WTC11 (cell line): ENCODE data around the gene PHKA2. TPM values are rescaled to one million over a fixed set of nuclear protein-coding genes. Genes with fewer than 3 reads are reported as not detected.

Experiments used
- ATAC-seq: fragments of 200-7000 bp; cut with Tn5 transposase; 2 replicates; pipeline ENCODE4 v1.10.0; 2021; ENCODE audit warnings: mild to moderate bottlenecking, moderate library complexity
- CTCF ChIA-PET: fragments of 300-600 bp; sonication (Branson Sonifier 250); formaldehyde crosslinking; loops from one replicate; lab custom pipeline; 2021; ENCODE audit warnings: antibody characterized with exemption; lab: Charles Lee
- POLR2A ChIA-PET: fragments of 350-600 bp; sonication (Branson Sonifier 250); formaldehyde crosslinking; loops from one replicate; lab custom pipeline; 2021; ENCODE audit warnings: antibody characterized with exemption; lab: Charles Lee
- DNase-seq: peaks from one replicate; pipeline ENCODE4 v3.0.0; 2021; ENCODE audit warnings: low spot score
- H3K27ac Mint-ChIP-seq: 2 replicates; pipeline ENCODE4 v1.8.0; 2021; ENCODE audit warnings: mixed read lengths
- H3K27me3 Mint-ChIP-seq: 2 replicates; pipeline ENCODE4 v1.8.0; 2021; ENCODE audit warnings: low read depth, mild to moderate bottlenecking, moderate library complexity, mixed read lengths
- H3K36me3 Mint-ChIP-seq: 2 replicates; pipeline ENCODE4 v1.8.0; 2021; ENCODE audit warnings: mixed read lengths
- H3K4me1 Mint-ChIP-seq: 2 replicates; pipeline ENCODE4 v1.8.0; 2022; ENCODE audit warnings: mixed read lengths
- H3K4me3 Mint-ChIP-seq: 2 replicates; pipeline ENCODE4 v1.8.0; 2021; ENCODE audit warnings: mild to moderate bottlenecking, moderate library complexity, mixed read lengths
- H3K9me3 Mint-ChIP-seq: 2 replicates; pipeline ENCODE4 v1.8.0; 2021; ENCODE audit warnings: mixed read lengths
- AR ChIP-seq: fragments of 250-450 bp; sonication (Bioruptor Pico); IDR thresholded peaks from 2 replicates; pipeline ENCODE4 v1.9.0; 2021; ENCODE audit warnings: mild to moderate bottlenecking
- ARID4B ChIP-seq: sonication (generic); formaldehyde crosslinking; IDR thresholded peaks from 2 replicates; pipeline ENCODE4 v1.8.0; 2023; ENCODE audit warnings: missing genetic modification reagents, mild to moderate bottlenecking, borderline replicate concordance
- ATF3 ChIP-seq: sonication (generic); formaldehyde crosslinking; conservative IDR thresholded peaks from 2 replicates; pipeline ENCODE4 v1.8.1; 2022; ENCODE audit warnings: mild to moderate bottlenecking, missing genetic modification reagents
- ATF6 ChIP-seq: sonication (generic); formaldehyde crosslinking; IDR thresholded peaks from 2 replicates; pipeline ENCODE4 v1.8.1; 2023; ENCODE audit warnings: mild to moderate bottlenecking, missing genetic modification reagents
- FOXJ3 ChIP-seq: sonication (generic); formaldehyde crosslinking; IDR thresholded peaks from 2 replicates; pipeline ENCODE4 v1.9.0; 2021; ENCODE audit warnings: missing genetic modification reagents, mild to moderate bottlenecking, borderline replicate concordance
- FOXK1 ChIP-seq: sonication (generic); formaldehyde crosslinking; IDR thresholded peaks from 2 replicates; pipeline ENCODE4 v1.8.0; 2022; ENCODE audit warnings: mild to moderate bottlenecking, moderate library complexity, missing genetic modification reagents
- HMGXB4 ChIP-seq: sonication (generic); formaldehyde crosslinking; IDR thresholded peaks from 2 replicates; pipeline ENCODE4 v1.8.1; 2023; ENCODE audit warnings: mild to moderate bottlenecking, moderate library complexity, missing genetic modification reagents
- IRF2 ChIP-seq: sonication (generic); formaldehyde crosslinking; IDR thresholded peaks from 2 replicates; pipeline ENCODE4 v1.8.0; 2022; ENCODE audit warnings: low read depth, missing genetic modification reagents, borderline replicate concordance
- JAZF1 ChIP-seq: fragments of 250-450 bp; sonication (Bioruptor Pico); IDR thresholded peaks from 2 replicates; pipeline ENCODE4 v1.9.0; 2021; ENCODE audit warnings: moderate library complexity, mild to moderate bottlenecking, inconsistent platforms
- JUN ChIP-seq: sonication (generic); formaldehyde crosslinking; IDR thresholded peaks from 2 replicates; pipeline ENCODE4 v1.8.0; 2023; ENCODE audit warnings: mild to moderate bottlenecking, missing genetic modification reagents
- MLX ChIP-seq: sonication (generic); formaldehyde crosslinking; IDR thresholded peaks from 2 replicates; pipeline ENCODE4 v1.8.1; 2023; ENCODE audit warnings: mild to moderate bottlenecking, missing genetic modification reagents, moderate library complexity
- MXD4 ChIP-seq: fragments of 250-450 bp; sonication (Bioruptor Pico); IDR thresholded peaks from 2 replicates; pipeline ENCODE4 v1.8.0; 2021; ENCODE audit warnings: mild to moderate bottlenecking, moderate library complexity, borderline replicate concordance
- NR1H2 ChIP-seq: sonication (generic); formaldehyde crosslinking; IDR thresholded peaks from 2 replicates; pipeline ENCODE4 v1.9.0; 2021; ENCODE audit warnings: mild to moderate bottlenecking, moderate library complexity, missing genetic modification reagents
- NR2C2 ChIP-seq: sonication (generic); formaldehyde crosslinking; IDR thresholded peaks from 2 replicates; pipeline ENCODE4 v1.8.0; 2022; ENCODE audit warnings: mild to moderate bottlenecking, missing genetic modification reagents
- SOX15 ChIP-seq: fragments of 250-450 bp; sonication (Bioruptor Pico); IDR thresholded peaks from 2 replicates; pipeline ENCODE4 v1.9.0; 2021; ENCODE audit warnings: mild to moderate bottlenecking
- TEAD1 ChIP-seq: sonication (generic); formaldehyde crosslinking; IDR thresholded peaks from 2 replicates; pipeline ENCODE4 v1.8.0; 2022; ENCODE audit warnings: mild to moderate bottlenecking, missing genetic modification reagents
- ZBTB21 ChIP-seq: sonication (generic); formaldehyde crosslinking; IDR thresholded peaks from 2 replicates; pipeline ENCODE4 v1.8.1; 2023; ENCODE audit warnings: mild to moderate bottlenecking, missing genetic modification reagents, borderline replicate concordance
- ZBTB43 ChIP-seq: sonication (generic); formaldehyde crosslinking; IDR thresholded peaks from 2 replicates; pipeline ENCODE4 v1.8.1; 2023; ENCODE audit warnings: mild to moderate bottlenecking, missing genetic modification reagents
- ZNF416 ChIP-seq: fragments of 250-450 bp; sonication (Bioruptor Pico); IDR thresholded peaks from 2 replicates; pipeline ENCODE4 v1.9.0; 2021; ENCODE audit warnings: mild to moderate bottlenecking, inconsistent platforms
- ZNF423 ChIP-seq: fragments of 250-450 bp; sonication (Bioruptor Pico); IDR thresholded peaks from 2 replicates; pipeline ENCODE4 v2.1.2; 2022; ENCODE audit warnings: mild to moderate bottlenecking, moderate library complexity
- total RNA-seq: library from RNA; stranded (reverse); gene quantifications from 3 replicates; pipeline ENCODE4 v1.2.3, GENCODE V29; 2021

PHKA2 gene
- total RNA-seq, 1 experiment from 2014 or later, result 23.8 TPM

- no peaks in the 10 kb centered on the region for H3K9me3 Mint-ChIP-seq
- no peaks in the 10 kb centered on the region for H3K27me3 Mint-ChIP-seq
- H3K4me3 Mint-ChIP-seq, result no peak overlapping the region
- H3K36me3 Mint-ChIP-seq, result no peaks in the 10 kb centered on the region
- peaks cover 25% of the 10 kb centered on the region for H3K4me1 Mint-ChIP-seq
- DNase-seq, result no peak
- CTCF ChIA-PET, result no interaction called here
- TF ChIP-seq HMGXB4 (CRISPR knock-in tag), result no peak
- TF ChIP-seq TEAD1 (CRISPR knock-in tag), result no peak
- no peak overlapping the region for H3K27ac Mint-ChIP-seq
- no peak for ATAC-seq
- POLR2A ChIA-PET, result no interaction called here
These were observed 93.0 kb downstream of the PHKA2 start for GRCh38 chrX:18890724-18891547.

- no peaks in the 10 kb centered on the region for H3K27me3 Mint-ChIP-seq
- no peak overlapping the region for H3K27ac Mint-ChIP-seq
- no peak for ATAC-seq
- no peak for DNase-seq
- no peaks in the 10 kb centered on the region for H3K9me3 Mint-ChIP-seq
- CTCF ChIA-PET, result interaction anchor here (0.9 kb wide), 1 partner anchor 444 kb away, joined by 3 read pairs; no protein-coding TSS in a partner anchor
- peaks cover 34% of the 10 kb centered on the region for H3K4me1 Mint-ChIP-seq
- POLR2A ChIA-PET, result no interaction called here
- no peaks in the 10 kb centered on the region for H3K36me3 Mint-ChIP-seq
- H3K4me3 Mint-ChIP-seq, result no peak overlapping the region
- TF ChIP-seq FOXK1 (CRISPR knock-in tag) (no peak), ATF3 (no peak), NR1H2 (CRISPR knock-in tag) (no peak), ZNF423 (CRISPR knock-in tag) (no peak), AR (CRISPR knock-in tag) (no peak), ARID4B (CRISPR knock-in tag) (no peak), ATF6 (CRISPR knock-in tag) (no peak), MLX (CRISPR knock-in tag) (no peak), FOXJ3 (no peak), JUN (CRISPR knock-in tag) (no peak), MXD4 (CRISPR knock-in tag) (no peak), ZNF416 (no peak), JAZF1 (CRISPR knock-in tag) (no peak), ZBTB21 (CRISPR knock-in tag) (no peak), SOX15 (no peak), ZBTB43 (CRISPR knock-in tag) (no peak), NR2C2 (CRISPR knock-in tag) (no peak), IRF2 (no peak)
These were observed 93.9 kb downstream of the PHKA2 start for GRCh38 chrX:18890049-18890381.
